Measurements from ENCODE around the gene PTGDS. TPM values are rescaled to one million over a fixed set of nuclear protein-coding genes. Genes with fewer than 3 reads are reported as not detected.

The PTGDS gene
- total and polyA plus RNA-seq, 10 of the 15 experiments (the other 5 are each of a cell fraction or from before 2014, with no cell fraction given) = not detected

GRCh38 chr9:136985027-136985602 lies 7.8 kb downstream of the PTGDS start:
- Histone ChIP-seq H3K27me3 (replicated peaks in 1 of 2; ENCODE audit: control insufficient read depth in 2 of 2, insufficient read depth in 2 of 2, low read length in 1 of 2) (peaks cover 5 to 6% of the 10 kb centered on the region in 2 experiments), H2AFZ (ENCODE audit: control insufficient read depth, low read depth, low read length) (no peak overlapping the region), H3K4me2 (ENCODE audit: control insufficient read depth, insufficient read depth) (no peak overlapping the region), H3K9ac (ENCODE audit: control insufficient read depth, insufficient read depth, low read length) (no peak overlapping the region), H3K79me2 (ENCODE audit: control insufficient read depth, insufficient read depth, low read length) (no peaks in the 10 kb centered on the region), H3K36me3 (ENCODE audit: control insufficient read depth in 2 of 2, insufficient read depth in 2 of 2, low read length in 1 of 2) (no peaks in the 10 kb centered on the region), H3K9me3 (replicated peaks; ENCODE audit: control insufficient read depth, insufficient read depth, low read length) (no peaks in the 10 kb centered on the region), H3K4me1 (ENCODE audit: control insufficient read depth, insufficient read depth, low read length) (no peaks in the 10 kb centered on the region), H4K20me1 (ENCODE audit: control insufficient read depth, insufficient read depth) (peaks cover 3% of the 10 kb centered on the region; the same call in 1 of the 2 replicates), H3K27ac (ENCODE audit: control insufficient read depth, insufficient read depth) (no peak overlapping the region), H3K4me3 (no peak overlapping the region)
- ChIA-PET POLR2A (interaction anchor here (0.7 kb wide), 1 partner anchor 175 kb away, joined by 5 read pairs; no protein-coding TSS in a partner anchor), CTCF (no interaction called here), SMC1A (ENCODE audit: uncharacterized antibody, unreplicated experiment) (no interaction called here), RAD21 (ENCODE audit: unreplicated experiment) (no interaction called here)
- intact Hi-C loops (cut with micrococcal nuclease; ENCODE audit: unreplicated experiment) = no loop called here
- 13% methylated on average over 43 of the region's 48 CpGs for WGBS (ENCODE audit: insufficient coverage, insufficient replicate concordance, low lambda C conversion rate, missing lambda C conversion rate)
- FAIRE-seq (no peak), DNase-seq (ENCODE audit: low read depth, low spot score) (no peak), ATAC-seq (no peak)
- BruUV-seq (replicated peaks) = no TSS peak
- in situ Hi-C loops (cut with MboI) = no loop called here
- no peak for TF ChIP-seq MXI1 (IDR thresholded peaks at IDR 0.05; ENCODE audit: low read depth, low read length)

GRCh38 chr9:136985853-136986252 lies 8.5 kb downstream of the PTGDS start:
- intact Hi-C loops (cut with micrococcal nuclease; ENCODE audit: unreplicated experiment) = no loop called here
- no peak for FAIRE-seq
- ChIA-PET POLR2A (no interaction called here), SMC1A (ENCODE audit: uncharacterized antibody, unreplicated experiment) (no interaction called here), CTCF (no interaction called here), RAD21 (ENCODE audit: unreplicated experiment) (no interaction called here)
- Histone ChIP-seq H3K4me2 (ENCODE audit: control insufficient read depth, insufficient read depth) (no peak overlapping the region), H3K9ac (ENCODE audit: control insufficient read depth, insufficient read depth, low read length) (no peak overlapping the region), H3K36me3 (ENCODE audit: control insufficient read depth in 2 of 2, insufficient read depth in 2 of 2, low read length in 1 of 2) (no peaks in the 10 kb centered on the region), H3K9me3 (replicated peaks; ENCODE audit: control insufficient read depth, insufficient read depth, low read length) (no peaks in the 10 kb centered on the region), H3K4me3 (no peak overlapping the region), H3K27ac (ENCODE audit: control insufficient read depth, insufficient read depth) (no peak overlapping the region), H2AFZ (ENCODE audit: control insufficient read depth, low read depth, low read length) (no peak overlapping the region), H3K4me1 (ENCODE audit: control insufficient read depth, insufficient read depth, low read length) (no peaks in the 10 kb centered on the region), H3K79me2 (ENCODE audit: control insufficient read depth, insufficient read depth, low read length) (no peaks in the 10 kb centered on the region), H3K27me3 (replicated peaks in 1 of 2; ENCODE audit: control insufficient read depth in 2 of 2, insufficient read depth in 2 of 2, low read length in 1 of 2) (peaks cover 5 to 6% of the 10 kb centered on the region in 2 experiments), H4K20me1 (ENCODE audit: control insufficient read depth, insufficient read depth) (peaks cover 3% of the 10 kb centered on the region; the same call in 1 of the 2 replicates)
- no peak for DNase-seq (ENCODE audit: low read depth, low spot score)
- TF ChIP-seq CHD2 (IDR thresholded peaks at IDR 0.05; ENCODE audit: borderline replicate concordance, low read depth, low read length) (no peak), ZBTB40 (IDR thresholded peaks at IDR 0.05; ENCODE audit: borderline replicate concordance) (no peak), IRF5 (IDR thresholded peaks at IDR 0.05; ENCODE audit: borderline replicate concordance) (no peak), SUZ12 (IDR thresholded peaks at IDR 0.05; ENCODE audit: unreplicated experiment) (no peak), RELB (IDR thresholded peaks at IDR 0.05; ENCODE audit: low read depth) (no peak), ETV6 (conservative IDR thresholded peaks at IDR 0.05 in 1 of 2, IDR thresholded peaks at IDR 0.05 in 1 of 2; ENCODE audit: borderline replicate concordance in 1 of 2, low read depth in 1 of 2) (no peak), RAD51 (IDR thresholded peaks at IDR 0.05) (no peak), CBFB (IDR thresholded peaks at IDR 0.05; ENCODE audit: low read depth) (no peak), TARDBP (IDR thresholded peaks at IDR 0.05; ENCODE audit: borderline replicate concordance) (no peak)
- ATAC-seq = no peak
- BruUV-seq (replicated peaks) = no TSS peak
- 81% methylated on average over 25 of the region's 33 CpGs for WGBS (ENCODE audit: insufficient coverage, insufficient replicate concordance, low lambda C conversion rate, missing lambda C conversion rate)
- in situ Hi-C loops (cut with MboI) = no loop called here
